ENCODE measurements around the gene CNOT2.

The CNOT2 gene

DNA sequence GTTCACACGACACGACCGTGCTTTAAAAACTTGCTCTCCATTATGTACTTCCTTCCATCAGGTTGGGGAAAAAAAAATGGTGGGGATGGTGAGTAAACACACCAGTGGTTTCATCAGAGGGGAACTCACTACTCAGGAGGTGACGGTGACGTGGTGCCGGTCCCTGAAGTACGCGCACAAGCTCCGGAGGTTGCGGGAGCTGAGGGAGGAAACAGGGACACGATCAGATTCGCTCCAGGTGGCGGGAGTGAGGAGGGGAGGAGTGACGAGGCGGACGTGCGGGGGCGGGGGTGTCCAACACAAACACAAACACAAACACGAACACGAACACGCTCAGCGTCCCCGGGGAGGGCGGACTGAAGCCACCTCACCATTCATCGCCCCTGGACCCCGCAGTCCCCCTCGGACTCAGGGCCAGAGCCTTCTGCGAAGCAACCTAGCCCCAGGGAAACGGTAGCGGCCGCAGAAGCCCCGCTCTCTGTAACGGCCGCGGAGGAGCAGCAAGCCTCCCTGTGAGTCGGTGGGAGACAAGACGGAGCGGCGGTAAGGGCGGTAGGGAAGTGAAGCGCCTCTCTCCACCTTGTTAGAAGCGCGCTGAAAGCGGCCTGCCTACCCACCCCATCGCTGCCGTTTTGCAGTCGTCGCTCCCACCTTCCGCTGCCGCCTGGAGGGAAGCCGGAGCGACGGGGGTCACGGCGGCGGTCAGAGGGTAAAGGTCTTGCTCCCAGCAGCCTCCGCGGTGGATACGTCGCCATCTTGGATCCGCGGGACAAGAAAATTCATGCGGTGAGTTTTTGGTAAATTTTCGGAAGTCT is at the start of gene CNOT2:
CNOT2 (plus strand) TSS at position 739 of the 815 bp plus-strand sequence. CDS start 34,794 bp downstream, outside the sequence.
- Histone ChIP-seq H3K27ac (ENCODE audit: low read length) (peak within 1 kb of the TSS; percentile 84), H3K4me1 (ENCODE audit: control insufficient read depth, insufficient read depth, low read length) (peaks cover 8% of the 10 kb centered on the region), H3K9me3 (ENCODE audit: control insufficient read depth in 2 of 2, low read length in 2 of 2) (no peaks in the 10 kb centered on the region), H3K36me3 (ENCODE audit: control insufficient read depth in 2 of 2, insufficient read depth in 2 of 2, low read length in 2 of 2) (peaks cover 2 to 12% of the 10 kb centered on the region in 2 donors), H3K9ac (ENCODE audit: low read length in 2 of 2) (peak within 1 kb of the TSS; percentile 88 to 95), H3K27me3 (ENCODE audit: control insufficient read depth in 1 of 2, insufficient read depth in 2 of 2, low read length in 2 of 2) (no peaks in the 10 kb centered on the region), H3K4me3 (ENCODE audit: low read length in 2 of 2) (peak within 1 kb of the TSS; percentile 93 to 94)

GRCh38 chr12:70194076-70194475 is 49.2 kb upstream of the CNOT2 start:
- Histone ChIP-seq H3K27me3 (ENCODE audit: control insufficient read depth in 1 of 2, insufficient read depth in 2 of 2, low read length in 2 of 2) (no peaks in the 10 kb centered on the region), H3K4me3 (ENCODE audit: low read length in 2 of 2) (no peak overlapping the region), H3K4me1 (ENCODE audit: control insufficient read depth, insufficient read depth, low read length) (no peaks in the 10 kb centered on the region), H3K9ac (ENCODE audit: low read length in 2 of 2) (no peak overlapping the region), H3K9me3 (ENCODE audit: control insufficient read depth in 2 of 2, low read length in 2 of 2) (no peaks in the 10 kb centered on the region), H3K27ac (ENCODE audit: low read length) (no peak overlapping the region), H3K36me3 (ENCODE audit: control insufficient read depth in 2 of 2, insufficient read depth in 2 of 2, low read length in 2 of 2) (no peaks in the 10 kb centered on the region)

DNA sequence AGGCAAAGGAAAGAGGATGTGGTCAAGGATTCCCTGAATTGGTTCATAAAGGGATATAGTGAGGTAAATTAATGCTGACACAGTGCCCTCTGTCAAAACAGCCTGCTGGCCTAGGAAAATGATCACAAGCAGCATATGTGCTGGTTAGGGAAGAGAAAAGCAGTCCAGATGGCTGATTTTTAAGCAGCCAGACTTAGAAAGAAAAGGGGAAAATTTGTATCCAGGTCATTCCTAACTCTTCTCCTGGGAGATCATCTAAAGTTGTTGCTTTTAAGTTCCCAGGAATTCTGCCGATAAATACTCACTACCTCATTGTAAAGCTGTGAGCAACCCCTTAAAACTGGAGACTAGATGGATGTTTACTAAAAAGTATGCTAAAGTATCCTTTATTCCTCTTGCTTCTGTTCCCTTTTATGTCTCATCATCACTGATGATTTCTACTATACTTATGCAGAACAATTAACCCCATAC is 46.4 kb upstream of the CNOT2 start:
- Histone ChIP-seq H3K9ac (ENCODE audit: low read length in 2 of 2) (no peak overlapping the region), H3K4me3 (ENCODE audit: low read length in 2 of 2) (no peak overlapping the region), H3K9me3 (ENCODE audit: control insufficient read depth in 2 of 2, low read length in 2 of 2) (no peaks in the 10 kb centered on the region), H3K27ac (ENCODE audit: low read length) (no peak overlapping the region), H3K36me3 (ENCODE audit: control insufficient read depth in 2 of 2, insufficient read depth in 2 of 2, low read length in 2 of 2) (no peaks in the 10 kb centered on the region), H3K27me3 (ENCODE audit: control insufficient read depth in 1 of 2, insufficient read depth in 2 of 2, low read length in 2 of 2) (no peaks in the 10 kb centered on the region), H3K4me1 (ENCODE audit: control insufficient read depth, insufficient read depth, low read length) (no peaks in the 10 kb centered on the region)

- no peaks in the 10 kb centered on the region for H3K27me3 ChIP-seq (ENCODE audit: control insufficient read depth in 1 of 2, insufficient read depth in 2 of 2, low read length in 2 of 2)
- H3K36me3 ChIP-seq (ENCODE audit: control insufficient read depth in 2 of 2, insufficient read depth in 2 of 2, low read length in 2 of 2), result no peaks in the 10 kb centered on the region
- no peak overlapping the region for H3K4me3 ChIP-seq (ENCODE audit: low read length in 2 of 2)
- H3K27ac ChIP-seq (ENCODE audit: low read length), result no peak overlapping the region
- H3K4me1 ChIP-seq (ENCODE audit: control insufficient read depth, insufficient read depth, low read length), result no peaks in the 10 kb centered on the region
- H3K9ac ChIP-seq (ENCODE audit: low read length in 2 of 2), result no peak overlapping the region
- H3K9me3 ChIP-seq (ENCODE audit: control insufficient read depth in 2 of 2, low read length in 2 of 2), result no peaks in the 10 kb centered on the region
Measured at GRCh38 chr12:70197345-70197744, 45.9 kb upstream of the CNOT2 start.

GRCh38 chr12:70213707-70214106 is 29.5 kb upstream of the CNOT2 start:
- no peak overlapping the region for H3K4me3 ChIP-seq (ENCODE audit: low read length in 2 of 2)
- no peak overlapping the region for H3K27ac ChIP-seq (ENCODE audit: low read length)
- no peak overlapping the region for H3K9ac ChIP-seq (ENCODE audit: low read length in 2 of 2)
- no peaks in the 10 kb centered on the region for H3K36me3 ChIP-seq (ENCODE audit: control insufficient read depth in 2 of 2, insufficient read depth in 2 of 2, low read length in 2 of 2)
- H3K9me3 ChIP-seq (ENCODE audit: control insufficient read depth in 2 of 2, low read length in 2 of 2), result no peaks in the 10 kb centered on the region
- no peaks in the 10 kb centered on the region for H3K27me3 ChIP-seq (ENCODE audit: control insufficient read depth in 1 of 2, insufficient read depth in 2 of 2, low read length in 2 of 2)
- H3K4me1 ChIP-seq (ENCODE audit: control insufficient read depth, insufficient read depth, low read length), result no peaks in the 10 kb centered on the region

GRCh38 chr12:70214972-70215617 is 28.1 kb upstream of the CNOT2 start:
- Histone ChIP-seq H3K4me3 (ENCODE audit: low read length in 2 of 2) (no peak overlapping the region), H3K4me1 (ENCODE audit: control insufficient read depth, insufficient read depth, low read length) (no peaks in the 10 kb centered on the region), H3K9me3 (ENCODE audit: control insufficient read depth in 2 of 2, low read length in 2 of 2) (no peaks in the 10 kb centered on the region), H3K27me3 (ENCODE audit: control insufficient read depth in 1 of 2, insufficient read depth in 2 of 2, low read length in 2 of 2) (no peaks in the 10 kb centered on the region), H3K36me3 (ENCODE audit: control insufficient read depth in 2 of 2, insufficient read depth in 2 of 2, low read length in 2 of 2) (no peaks in the 10 kb centered on the region), H3K27ac (ENCODE audit: low read length) (no peak overlapping the region), H3K9ac (ENCODE audit: low read length in 2 of 2) (no peak overlapping the region)

DNA sequence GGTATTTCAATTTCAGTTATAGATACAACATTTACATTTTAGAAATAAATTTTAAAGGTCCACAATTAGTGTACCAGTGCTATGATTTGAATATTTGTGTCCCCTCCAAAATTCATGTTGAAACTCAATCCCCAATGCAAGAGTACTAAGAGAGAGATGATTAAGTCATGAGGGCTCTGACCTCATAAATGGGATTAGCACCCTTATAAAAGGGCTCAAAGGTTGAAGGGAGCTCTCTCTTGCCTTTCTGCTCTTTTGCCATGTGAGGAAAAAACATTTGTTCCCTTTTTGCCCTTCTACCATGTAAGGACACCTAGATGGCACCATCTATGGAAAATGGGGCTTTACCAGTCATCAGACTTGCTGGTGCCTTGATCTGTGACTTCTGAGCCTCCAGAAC is 25.8 kb upstream of the CNOT2 start:
- no peak overlapping the region for H3K27ac ChIP-seq (ENCODE audit: low read length)
- H3K4me3 ChIP-seq (ENCODE audit: low read length in 2 of 2), result no peak overlapping the region
- no peaks in the 10 kb centered on the region for H3K4me1 ChIP-seq (ENCODE audit: control insufficient read depth, insufficient read depth, low read length)
- no peaks in the 10 kb centered on the region for H3K9me3 ChIP-seq (ENCODE audit: control insufficient read depth in 2 of 2, low read length in 2 of 2)
- H3K9ac ChIP-seq (ENCODE audit: low read length in 2 of 2), result no peak overlapping the region
- no peaks in the 10 kb centered on the region for H3K27me3 ChIP-seq (ENCODE audit: control insufficient read depth in 1 of 2, insufficient read depth in 2 of 2, low read length in 2 of 2)
- no peaks in the 10 kb centered on the region for H3K36me3 ChIP-seq (ENCODE audit: control insufficient read depth in 2 of 2, insufficient read depth in 2 of 2, low read length in 2 of 2)

GRCh38 chr12:70221626-70222025 is 21.6 kb upstream of the CNOT2 start:
- no peak overlapping the region for H3K4me3 ChIP-seq (ENCODE audit: low read length in 2 of 2)
- H3K36me3 ChIP-seq (ENCODE audit: control insufficient read depth in 2 of 2, insufficient read depth in 2 of 2, low read length in 2 of 2), result no peaks in the 10 kb centered on the region
- no peaks in the 10 kb centered on the region for H3K4me1 ChIP-seq (ENCODE audit: control insufficient read depth, insufficient read depth, low read length)
- no peak overlapping the region for H3K9ac ChIP-seq (ENCODE audit: low read length in 2 of 2)
- no peaks in the 10 kb centered on the region for H3K9me3 ChIP-seq (ENCODE audit: control insufficient read depth in 2 of 2, low read length in 2 of 2)
- H3K27me3 ChIP-seq (ENCODE audit: control insufficient read depth in 1 of 2, insufficient read depth in 2 of 2, low read length in 2 of 2), result no peaks in the 10 kb centered on the region
- H3K27ac ChIP-seq (ENCODE audit: low read length), result no peak overlapping the region

DNA sequence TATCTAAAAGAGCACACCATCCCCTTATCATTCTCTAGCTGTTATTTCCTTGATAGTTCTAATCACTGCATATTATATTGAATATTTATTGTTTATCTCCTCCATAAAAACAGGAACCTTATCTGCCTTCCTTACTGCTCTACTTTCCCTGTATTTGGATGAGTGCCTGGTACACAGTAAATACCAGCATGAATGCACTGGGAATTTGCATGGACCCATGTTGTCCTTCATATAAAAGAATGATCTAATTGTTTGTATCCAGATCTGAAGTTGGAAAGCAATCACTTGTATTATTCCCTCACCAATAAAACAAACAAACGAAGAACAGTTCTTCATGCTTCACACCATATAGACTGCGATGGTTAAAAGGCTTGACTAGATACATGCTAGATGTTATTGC is 15.3 kb upstream of the CNOT2 start:
- H3K27ac ChIP-seq (ENCODE audit: low read length), result no peak overlapping the region
- H3K4me3 ChIP-seq (ENCODE audit: low read length in 2 of 2), result no peak overlapping the region
- no peak overlapping the region for H3K9ac ChIP-seq (ENCODE audit: low read length in 2 of 2)
- no peaks in the 10 kb centered on the region for H3K36me3 ChIP-seq (ENCODE audit: control insufficient read depth in 2 of 2, insufficient read depth in 2 of 2, low read length in 2 of 2)
- no peaks in the 10 kb centered on the region for H3K4me1 ChIP-seq (ENCODE audit: control insufficient read depth, insufficient read depth, low read length)
- H3K27me3 ChIP-seq (ENCODE audit: control insufficient read depth in 1 of 2, insufficient read depth in 2 of 2, low read length in 2 of 2), result no peaks in the 10 kb centered on the region
- H3K9me3 ChIP-seq (ENCODE audit: control insufficient read depth in 2 of 2, low read length in 2 of 2), result no peaks in the 10 kb centered on the region

GRCh38 chr12:70230934-70231606 is 12.2 kb upstream of the CNOT2 start:
- H3K27me3 ChIP-seq (ENCODE audit: control insufficient read depth in 1 of 2, insufficient read depth in 2 of 2, low read length in 2 of 2), result no peaks in the 10 kb centered on the region
- H3K4me1 ChIP-seq (ENCODE audit: control insufficient read depth, insufficient read depth, low read length), result no peaks in the 10 kb centered on the region
- H3K27ac ChIP-seq (ENCODE audit: low read length), result no peak overlapping the region
- no peak overlapping the region for H3K4me3 ChIP-seq (ENCODE audit: low read length in 2 of 2)
- H3K9ac ChIP-seq (ENCODE audit: low read length in 2 of 2), result no peak overlapping the region
- no peaks in the 10 kb centered on the region for H3K9me3 ChIP-seq (ENCODE audit: control insufficient read depth in 2 of 2, low read length in 2 of 2)
- no peaks in the 10 kb centered on the region for H3K36me3 ChIP-seq (ENCODE audit: control insufficient read depth in 2 of 2, insufficient read depth in 2 of 2, low read length in 2 of 2)
